HL-60 (cell line): ENCODE data around the gene MACROD2.

Source experiments
- DNase-seq, 2 experiments: peaks; one replicate each; pipeline ENCODE4 v3.0.0-alpha.2; 2010 to 2020; ENCODE audit warnings: low read depth in 1 of 2, low spot score in 1 of 2
- H3K27ac ChIP-seq: fragments of 250-450 bp; sonication (Bioruptor Pico); replicated peaks from 2 replicates; pipeline ENCODE4 v1.5.1; 2020; ENCODE audit warnings: mild to moderate bottlenecking, moderate library complexity
- H3K27me3 ChIP-seq: fragments of 250-450 bp; sonication (Bioruptor Pico); 2 replicates; pipeline ENCODE4 v1.5.1; 2021; ENCODE audit warnings: mild to moderate bottlenecking, moderate library complexity; ENCODE audit not compliant: insufficient read depth, poor library complexity, severe bottlenecking
- H3K4me3 ChIP-seq: replicated peaks from 2 replicates; pipeline ENCODE4 v1.5.1; 2011; ENCODE audit warnings: mild to moderate bottlenecking, control low read depth, low read length; ENCODE audit not compliant: insufficient read depth
- GABPA ChIP-seq: IDR thresholded peaks from 2 replicates; pipeline ENCODE4 v1.6.1; 2012; ENCODE audit warnings: low read depth
- POLR2AphosphoS5 ChIP-seq: IDR thresholded peaks from 2 replicates; pipeline ENCODE4 v1.6.1; 2012; ENCODE audit warnings: low read depth
- SPI1 ChIP-seq: IDR thresholded peaks from 2 replicates; pipeline ENCODE4 v1.6.1; 2012; ENCODE audit warnings: low read depth, mild to moderate bottlenecking, borderline replicate concordance
- TF ChIP-seq, protein P1 (sequence below): IDR thresholded peaks from one replicate; pipeline ENCODE4 v1.5.1; 2011; ENCODE audit warnings: low read length, control low read depth, inconsistent platforms; ENCODE audit not compliant: insufficient read depth
- TF ChIP-seq, protein P2 (sequence below): IDR thresholded peaks from 2 replicates; pipeline ENCODE4 v1.6.1; 2012; ENCODE audit warnings: low read depth; ENCODE audit not compliant: insufficient replicate concordance

MACROD2 gene

DNA sequence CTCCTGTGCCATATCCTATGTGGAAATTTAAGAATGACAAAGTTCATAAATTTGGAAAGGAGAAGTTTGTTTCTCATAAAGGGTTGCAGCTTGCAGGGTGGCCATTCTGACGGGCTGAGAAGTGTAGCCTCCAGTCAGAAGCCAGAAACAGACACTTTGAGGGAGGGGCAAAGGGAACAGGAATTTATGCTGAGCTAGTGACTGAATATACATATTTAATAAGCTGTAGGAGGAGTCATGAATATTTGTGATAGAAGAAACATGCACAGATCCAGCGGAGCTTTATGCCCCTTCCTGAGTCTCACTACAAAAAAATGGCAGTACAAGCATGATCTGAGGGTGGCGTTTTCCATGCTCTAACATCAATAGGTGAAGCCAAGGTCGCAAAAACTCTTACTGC, 1779.6 kb downstream of the MACROD2 start:
- no peak for DNase-seq
- Histone ChIP-seq H3K4me3 (no peak overlapping the region), H3K27me3 (no peaks in the 10 kb centered on the region), H3K27ac (no peak overlapping the region)
- TF ChIP-seq POLR2AphosphoS5, result no peak
- TF ChIP-seq GABPA, result no peak
- no peak for TF ChIP-seq SPI1
- TF ChIP-seq, protein P1, sequence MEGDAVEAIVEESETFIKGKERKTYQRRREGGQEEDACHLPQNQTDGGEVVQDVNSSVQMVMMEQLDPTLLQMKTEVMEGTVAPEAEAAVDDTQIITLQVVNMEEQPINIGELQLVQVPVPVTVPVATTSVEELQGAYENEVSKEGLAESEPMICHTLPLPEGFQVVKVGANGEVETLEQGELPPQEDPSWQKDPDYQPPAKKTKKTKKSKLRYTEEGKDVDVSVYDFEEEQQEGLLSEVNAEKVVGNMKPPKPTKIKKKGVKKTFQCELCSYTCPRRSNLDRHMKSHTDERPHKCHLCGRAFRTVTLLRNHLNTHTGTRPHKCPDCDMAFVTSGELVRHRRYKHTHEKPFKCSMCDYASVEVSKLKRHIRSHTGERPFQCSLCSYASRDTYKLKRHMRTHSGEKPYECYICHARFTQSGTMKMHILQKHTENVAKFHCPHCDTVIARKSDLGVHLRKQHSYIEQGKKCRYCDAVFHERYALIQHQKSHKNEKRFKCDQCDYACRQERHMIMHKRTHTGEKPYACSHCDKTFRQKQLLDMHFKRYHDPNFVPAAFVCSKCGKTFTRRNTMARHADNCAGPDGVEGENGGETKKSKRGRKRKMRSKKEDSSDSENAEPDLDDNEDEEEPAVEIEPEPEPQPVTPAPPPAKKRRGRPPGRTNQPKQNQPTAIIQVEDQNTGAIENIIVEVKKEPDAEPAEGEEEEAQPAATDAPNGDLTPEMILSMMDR, result no peak
- TF ChIP-seq, protein P2, sequence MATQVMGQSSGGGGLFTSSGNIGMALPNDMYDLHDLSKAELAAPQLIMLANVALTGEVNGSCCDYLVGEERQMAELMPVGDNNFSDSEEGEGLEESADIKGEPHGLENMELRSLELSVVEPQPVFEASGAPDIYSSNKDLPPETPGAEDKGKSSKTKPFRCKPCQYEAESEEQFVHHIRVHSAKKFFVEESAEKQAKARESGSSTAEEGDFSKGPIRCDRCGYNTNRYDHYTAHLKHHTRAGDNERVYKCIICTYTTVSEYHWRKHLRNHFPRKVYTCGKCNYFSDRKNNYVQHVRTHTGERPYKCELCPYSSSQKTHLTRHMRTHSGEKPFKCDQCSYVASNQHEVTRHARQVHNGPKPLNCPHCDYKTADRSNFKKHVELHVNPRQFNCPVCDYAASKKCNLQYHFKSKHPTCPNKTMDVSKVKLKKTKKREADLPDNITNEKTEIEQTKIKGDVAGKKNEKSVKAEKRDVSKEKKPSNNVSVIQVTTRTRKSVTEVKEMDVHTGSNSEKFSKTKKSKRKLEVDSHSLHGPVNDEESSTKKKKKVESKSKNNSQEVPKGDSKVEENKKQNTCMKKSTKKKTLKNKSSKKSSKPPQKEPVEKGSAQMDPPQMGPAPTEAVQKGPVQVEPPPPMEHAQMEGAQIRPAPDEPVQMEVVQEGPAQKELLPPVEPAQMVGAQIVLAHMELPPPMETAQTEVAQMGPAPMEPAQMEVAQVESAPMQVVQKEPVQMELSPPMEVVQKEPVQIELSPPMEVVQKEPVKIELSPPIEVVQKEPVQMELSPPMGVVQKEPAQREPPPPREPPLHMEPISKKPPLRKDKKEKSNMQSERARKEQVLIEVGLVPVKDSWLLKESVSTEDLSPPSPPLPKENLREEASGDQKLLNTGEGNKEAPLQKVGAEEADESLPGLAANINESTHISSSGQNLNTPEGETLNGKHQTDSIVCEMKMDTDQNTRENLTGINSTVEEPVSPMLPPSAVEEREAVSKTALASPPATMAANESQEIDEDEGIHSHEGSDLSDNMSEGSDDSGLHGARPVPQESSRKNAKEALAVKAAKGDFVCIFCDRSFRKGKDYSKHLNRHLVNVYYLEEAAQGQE, result no peak

DNA sequence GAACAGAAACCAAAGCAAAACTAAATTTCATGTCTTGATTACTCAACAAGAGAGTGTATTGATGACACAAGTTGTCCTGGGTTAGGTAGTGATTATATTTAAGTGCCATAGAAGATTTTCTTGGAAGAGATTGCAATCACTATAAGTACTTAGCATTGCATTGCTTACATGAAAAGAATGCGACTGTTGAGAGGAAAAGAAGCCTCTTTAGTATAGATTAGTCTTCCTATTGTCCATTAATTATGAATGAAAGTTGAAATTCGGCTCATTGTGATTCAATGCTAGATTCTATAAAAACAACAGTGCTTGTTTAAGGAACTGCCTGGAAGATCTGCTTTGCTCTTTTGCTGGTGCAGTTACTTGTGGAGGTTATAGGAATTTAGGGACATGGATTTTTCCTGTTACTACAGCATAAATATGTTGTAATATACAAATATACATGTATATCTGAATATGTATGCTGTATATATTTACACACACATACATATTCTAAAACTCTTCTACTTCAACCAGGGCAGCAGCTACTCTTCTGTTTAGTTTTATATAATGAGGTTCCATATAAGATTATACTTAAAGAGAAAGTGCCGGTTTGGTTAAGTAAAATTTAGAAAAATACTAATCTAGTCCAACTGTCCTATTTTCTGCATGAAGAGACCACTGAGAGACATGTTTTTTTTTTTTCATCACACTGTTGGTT, 1781.6 kb downstream of the MACROD2 start:
- DNase-seq, result no peak
- Histone ChIP-seq H3K27me3 (no peaks in the 10 kb centered on the region), H3K27ac (no peak overlapping the region), H3K4me3 (no peak overlapping the region)
- no peak for TF ChIP-seq GABPA
- TF ChIP-seq, protein P1, result no peak
- no peak for TF ChIP-seq POLR2AphosphoS5
- no peak for TF ChIP-seq SPI1
- TF ChIP-seq, protein P2, result no peak

DNA sequence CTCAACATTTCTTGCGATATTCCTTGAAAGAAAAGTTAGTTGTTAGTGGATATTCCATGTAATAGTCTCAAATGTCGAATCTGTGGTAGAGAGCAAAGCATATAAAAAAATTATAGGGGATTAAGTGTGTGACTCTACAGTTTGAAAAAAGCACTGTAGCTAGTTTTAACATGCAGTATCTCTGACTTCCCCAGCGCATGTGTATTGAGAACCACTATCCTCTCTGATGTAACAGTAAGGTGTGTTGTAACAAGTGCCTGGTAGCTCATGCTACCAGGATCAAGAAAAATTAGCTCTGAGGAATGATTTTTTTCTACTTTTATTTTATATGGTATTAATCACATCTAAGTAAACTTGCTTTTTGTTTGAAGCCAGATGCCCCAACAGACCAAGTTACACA, 1788.7 kb downstream of the MACROD2 start:
- H3K27me3 ChIP-seq, result no peaks in the 10 kb centered on the region
- H3K4me3 ChIP-seq, result no peak overlapping the region
- DNase-seq, result no peak
- TF ChIP-seq, protein P2, result no peak
- TF ChIP-seq POLR2AphosphoS5 (no peak), GABPA (no peak), SPI1 (no peak)
- TF ChIP-seq, protein P1, result no peak
- no peak overlapping the region for H3K27ac ChIP-seq
